M059J (cell line): Measurements from ENCODE around the gene TAS2R50. TPM values are rescaled to one million over a fixed set of nuclear protein-coding genes. Genes with fewer than 3 reads are reported as not detected.

Source experiments
- DNase-seq: peaks from one replicate; pipeline ENCODE4 v3.0.0-alpha.2; 2012; ENCODE audit warnings: low read depth
- total RNA-seq: library from RNA; depleted of rRNA; stranded (reverse); fragments of >200 nt; shearing (Covaris generic); gene quantifications from 2 replicates; pipeline ENCODE4 v1.2.3, GENCODE V29; 2014; rRNA removed

TAS2R50 gene
- total RNA-seq, 1 experiment from 2014 or later = 0.25 TPM

DNA sequence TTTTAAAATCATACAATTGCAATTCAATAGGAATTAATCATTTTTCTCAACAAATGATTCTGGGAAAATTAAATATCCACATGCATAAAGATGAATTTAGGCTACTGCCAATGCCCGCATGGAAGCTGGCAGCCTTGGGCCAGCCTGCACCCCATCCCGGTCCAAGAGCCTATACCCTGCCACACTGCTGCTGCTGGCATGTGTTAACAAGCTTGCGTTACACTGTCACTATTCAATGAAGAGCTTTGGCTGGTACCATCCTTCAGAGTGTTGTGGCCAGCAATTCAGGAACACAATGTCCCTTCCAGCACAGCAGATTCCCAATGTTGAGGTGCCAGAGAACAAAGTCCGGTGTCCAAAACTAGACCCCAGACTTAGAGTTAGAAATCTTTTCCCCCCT is 34.1 kb downstream of the TAS2R50 start:
- no peak for DNase-seq

GRCh38 chr12:10943167-10943566 is 43.5 kb downstream of the TAS2R50 start:
- DNase-seq = no peak

DNA sequence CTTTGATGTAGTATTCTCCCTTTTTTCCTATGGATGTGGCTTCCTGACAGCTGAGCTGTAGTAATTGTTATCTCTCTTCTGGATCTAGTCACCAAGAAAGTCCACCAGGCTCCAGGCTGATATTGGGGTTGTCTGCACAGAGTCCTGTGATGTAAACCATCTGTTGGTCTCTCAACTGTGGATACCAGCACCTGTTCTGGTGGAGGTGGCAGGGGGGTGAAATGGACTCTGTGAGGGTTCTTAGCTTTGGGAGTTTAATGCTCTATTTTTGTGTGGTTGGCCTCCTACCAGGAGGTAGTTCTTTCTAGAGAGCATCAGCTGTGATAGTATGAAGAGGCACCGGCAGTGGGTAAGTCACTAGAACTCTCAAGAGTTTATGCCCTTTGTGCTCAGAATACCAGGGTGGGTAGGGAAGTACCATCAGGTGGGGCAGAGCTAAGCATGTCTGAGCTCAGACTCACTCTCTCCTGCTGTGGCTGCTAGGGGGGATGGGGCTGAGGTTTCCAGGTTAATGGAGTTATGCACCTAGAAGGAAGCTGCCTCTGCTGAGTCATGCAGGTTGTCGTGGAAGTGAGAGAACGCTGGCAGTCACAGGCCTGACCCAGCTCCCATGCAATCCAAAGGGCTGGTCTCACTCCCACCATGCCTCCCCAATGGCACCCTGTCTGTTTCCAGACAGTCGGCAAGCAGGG is 44.6 kb downstream of the TAS2R50 start:
- peak; percentile 82 for DNase-seq

GRCh38 chr12:10941369-10941768 is 45.3 kb downstream of the TAS2R50 start:
- no peak for DNase-seq

DNA sequence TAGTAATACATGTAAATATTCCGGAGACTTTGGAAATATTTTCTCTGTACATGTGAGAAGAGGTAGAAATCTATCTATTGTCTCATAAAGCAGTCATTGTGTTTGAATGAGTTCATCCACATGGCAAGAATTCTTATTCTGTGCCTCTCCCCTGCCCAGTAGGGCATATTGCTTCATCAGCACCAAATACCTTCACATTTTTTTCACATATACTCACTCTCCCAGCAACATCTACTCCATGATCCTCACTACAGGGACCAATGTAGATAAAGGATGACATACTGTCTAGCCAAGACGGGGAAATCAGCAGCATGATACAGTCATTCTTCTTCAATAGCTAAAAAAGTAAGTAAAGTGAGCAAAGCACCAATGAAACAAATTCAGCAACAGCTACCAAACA is 46.3 kb downstream of the TAS2R50 start:
- DNase-seq = peak; percentile 60

GRCh38 chr12:10939163-10939562 is 47.5 kb downstream of the TAS2R50 start, which contains the start of gene TAS2R14:
TAS2R14 (minus strand) TSS chr12:10939263; CDS start chr12:10939207, 56 bp downstream.
- no peak for DNase-seq

DNA sequence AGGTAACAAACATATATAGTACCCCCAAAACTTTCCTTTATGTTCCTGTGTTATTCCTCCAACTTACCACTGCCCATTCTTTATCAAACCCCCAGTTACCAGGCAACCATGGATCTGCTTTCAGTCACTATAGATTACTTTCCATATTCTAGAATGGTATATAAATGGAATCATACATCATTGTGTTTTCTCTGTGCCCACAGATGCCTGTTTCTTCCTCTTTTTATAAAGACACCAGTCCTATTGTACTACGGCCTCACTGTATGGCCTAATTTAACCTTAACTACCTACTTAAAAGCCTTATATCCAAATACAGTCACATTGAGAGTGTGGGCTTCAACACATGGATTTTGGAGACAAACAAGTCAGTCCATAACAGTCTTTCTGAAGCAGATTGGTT is 50.2 kb downstream of the TAS2R50 start:
- no peak for DNase-seq

Other genes starting within 250 kb of the TAS2R50 start
- not detected in 2 replicates for gene TAS2R7, start 184.3 kb downstream of the TAS2R50 start, total RNA-seq
- not detected in 2 replicates for gene TAS2R8, start 179.6 kb downstream of the TAS2R50 start, total RNA-seq
- not detected in 2 replicates for gene TAS2R9, start 176.7 kb downstream of the TAS2R50 start, total RNA-seq
- gene TAS2R10, start 160.6 kb downstream of the TAS2R50 start, total RNA-seq = not detected in 2 replicates
- gene PRR4, start 137.4 kb downstream of the TAS2R50 start, total RNA-seq = not detected in 2 replicates
- gene PRH1, start 102.7 kb downstream of the TAS2R50 start, total RNA-seq = 3.6 and 14.5 TPM in 2 replicates
- not detected in 2 replicates for gene TAS2R13, start 77.3 kb downstream of the TAS2R50 start, total RNA-seq
- not detected in 2 replicates for gene PRH2, start 57.7 kb downstream of the TAS2R50 start, total RNA-seq
- 0.34 and 0.89 TPM in 2 replicates for gene TAS2R14, start 47.6 kb downstream of the TAS2R50 start, total RNA-seq
- 0.07 TPM in 1 of 2 replicates, not detected in the other for gene TAS2R20, start 11.4 kb upstream of the TAS2R50 start, total RNA-seq
- gene TAS2R19, start 35.7 kb upstream of the TAS2R50 start, total RNA-seq = 0.22 TPM in 1 of 2 replicates, not detected in the other
- 0.12 and 0.27 TPM in 2 replicates for gene TAS2R31, start 44.5 kb upstream of the TAS2R50 start, total RNA-seq
- gene TAS2R46, start 75.4 kb upstream of the TAS2R50 start, total RNA-seq = not detected in 2 replicates
- gene TAS2R43, start 105.4 kb upstream of the TAS2R50 start, total RNA-seq = 0.25 TPM in 1 of 2 replicates, not detected in the other
- 0.89 TPM in 1 of 2 replicates, not detected in the other for gene TAS2R30, start 147.7 kb upstream of the TAS2R50 start, total RNA-seq
- 8.1 and 10.7 TPM in 2 replicates for gene SMIM10L1, start 184.3 kb upstream of the TAS2R50 start, total RNA-seq
- gene TAS2R42, start 200.0 kb upstream of the TAS2R50 start, total RNA-seq = not detected in 2 replicates